GM21723 (cell line): ENCODE measurements around the gene SNX11.

ENCODE experiments used
- ATAC-seq: cut with Tn5 transposase; IDR thresholded peaks from one replicate; pipeline ENCODE4 v1.9.1; 2021; ENCODE audit warnings: mild to moderate bottlenecking, moderate library complexity; ENCODE audit not compliant: unreplicated experiment

The SNX11 gene

GRCh38 chr17:48160177-48161081 lies 52.9 kb downstream of the SNX11 start:
- ATAC-seq, result no peak

- ATAC-seq, result no peak
These were observed 53.8 kb downstream of the SNX11 start for GRCh38 chr17:48161127-48161905.

- ATAC-seq, result no peak
These were observed 54.9 kb downstream of the SNX11 start for GRCh38 chr17:48162306-48162934.

- no peak for ATAC-seq
These were observed 55.5 kb downstream of the SNX11 start for GRCh38 chr17:48162946-48163506.

GRCh38 chr17:48163809-48164208 lies 56.2 kb downstream of the SNX11 start:
- ATAC-seq, result no peak

- ATAC-seq, result no peak
These were observed 62.4 kb downstream of the SNX11 start for GRCh38 chr17:48169926-48170325.
